C4-2B (cell line): ENCODE data around the gene COX6A1.
"Not testable (repeated sequence)": the region's sequence is repeated elsewhere in the genome, so short reads cannot be mapped to it uniquely, and the experiment has no call there.

Source experiments
- H3K27ac ChIP-seq: fragments of 450-650 bp; 2 replicates; pipeline ENCODE4 v1.5.1; 2017
- ZFX ChIP-seq: fragments of 450-650 bp; IDR thresholded peaks from 2 replicates; pipeline ENCODE4 v1.6.1; 2017
- TF ChIP-seq, protein P1 (sequence below): fragments of 450-650 bp; conservative IDR thresholded peaks from 2 replicates; pipeline ENCODE4 v1.5.1; 2017; ENCODE audit warnings: mild to moderate bottlenecking

The COX6A1 gene

DNA sequence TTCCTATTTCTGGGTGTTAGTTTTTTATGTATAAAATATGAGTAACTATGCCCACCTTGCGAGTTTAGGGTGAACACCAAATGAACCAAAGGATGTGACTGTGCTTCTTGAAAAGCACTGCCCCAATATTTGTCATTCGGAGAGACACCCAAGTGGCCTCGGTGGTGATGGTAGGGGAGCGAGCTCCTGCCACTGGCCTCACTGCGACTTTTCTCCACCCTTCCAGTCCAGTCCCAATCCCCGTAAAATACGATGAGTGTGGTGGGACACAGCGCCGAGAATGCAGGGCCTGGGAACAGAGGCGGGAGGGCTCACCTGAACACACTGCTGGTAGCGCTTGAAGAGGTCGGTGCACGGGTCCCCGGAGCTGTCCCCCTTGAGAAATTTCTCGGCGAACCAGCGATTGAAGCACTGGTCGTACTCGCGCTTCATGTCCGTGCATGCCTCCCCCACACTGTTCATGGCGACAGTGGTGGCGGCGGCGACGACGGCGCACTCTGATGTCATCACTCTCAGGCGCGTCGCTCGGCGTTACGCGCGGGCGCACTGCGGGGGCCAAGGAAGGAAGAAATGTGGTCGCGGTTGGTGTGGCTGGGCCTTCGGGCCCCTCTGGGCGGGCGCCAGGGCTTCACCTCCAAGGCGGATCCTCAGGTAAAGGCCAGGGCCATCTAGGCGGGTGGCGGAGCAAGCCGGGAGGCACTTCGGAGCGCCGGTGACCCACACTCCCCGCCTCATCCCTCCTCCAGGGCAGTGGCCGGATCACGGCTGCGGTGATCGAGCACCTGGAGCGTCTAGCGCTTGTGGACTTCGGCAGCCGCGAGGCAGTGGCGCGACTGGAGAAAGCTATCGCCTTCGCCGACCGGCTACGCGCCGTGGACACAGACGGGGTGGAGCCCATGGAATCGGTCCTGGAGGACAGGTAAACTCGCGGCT, 8.3 kb downstream of the COX6A1 start, which contains the start of the genes GATC and TRIAP1:
Gene GATC (plus strand): TSS at position 534 of the 933 bp plus-strand sequence. CDS start 37 bp downstream, at position 571.
Gene TRIAP1 (minus strand): TSS at position 474 of the 933 bp plus-strand sequence. CDS start 12 bp downstream, at position 462.
- peak within 1 kb of the TSS; percentile 79 for H3K27ac ChIP-seq
- TF ChIP-seq ZFX, result peak; percentile 70; the same call in 1 of the 2 replicates
- TF ChIP-seq, protein P1, sequence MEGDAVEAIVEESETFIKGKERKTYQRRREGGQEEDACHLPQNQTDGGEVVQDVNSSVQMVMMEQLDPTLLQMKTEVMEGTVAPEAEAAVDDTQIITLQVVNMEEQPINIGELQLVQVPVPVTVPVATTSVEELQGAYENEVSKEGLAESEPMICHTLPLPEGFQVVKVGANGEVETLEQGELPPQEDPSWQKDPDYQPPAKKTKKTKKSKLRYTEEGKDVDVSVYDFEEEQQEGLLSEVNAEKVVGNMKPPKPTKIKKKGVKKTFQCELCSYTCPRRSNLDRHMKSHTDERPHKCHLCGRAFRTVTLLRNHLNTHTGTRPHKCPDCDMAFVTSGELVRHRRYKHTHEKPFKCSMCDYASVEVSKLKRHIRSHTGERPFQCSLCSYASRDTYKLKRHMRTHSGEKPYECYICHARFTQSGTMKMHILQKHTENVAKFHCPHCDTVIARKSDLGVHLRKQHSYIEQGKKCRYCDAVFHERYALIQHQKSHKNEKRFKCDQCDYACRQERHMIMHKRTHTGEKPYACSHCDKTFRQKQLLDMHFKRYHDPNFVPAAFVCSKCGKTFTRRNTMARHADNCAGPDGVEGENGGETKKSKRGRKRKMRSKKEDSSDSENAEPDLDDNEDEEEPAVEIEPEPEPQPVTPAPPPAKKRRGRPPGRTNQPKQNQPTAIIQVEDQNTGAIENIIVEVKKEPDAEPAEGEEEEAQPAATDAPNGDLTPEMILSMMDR, result no peak

DNA sequence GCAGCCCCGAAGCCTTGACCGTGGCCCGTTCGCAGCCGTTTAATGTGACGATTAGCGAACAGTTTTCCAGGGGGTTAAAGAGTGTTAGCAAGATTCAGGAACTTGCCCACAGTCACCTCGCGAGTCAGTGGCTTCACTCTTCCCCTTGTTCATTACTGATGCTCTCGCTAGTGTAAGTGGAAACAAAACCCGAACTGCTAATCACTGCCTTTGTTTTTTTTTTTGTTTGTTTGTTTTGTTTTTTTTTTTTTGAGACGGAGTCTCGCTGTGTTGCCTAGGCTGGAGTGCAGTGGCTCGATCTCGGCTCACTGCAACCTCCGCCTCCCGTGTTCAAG, 8.9 kb downstream of the COX6A1 start:
- peak overlapping the region; percentile 79 for H3K27ac ChIP-seq

DNA sequence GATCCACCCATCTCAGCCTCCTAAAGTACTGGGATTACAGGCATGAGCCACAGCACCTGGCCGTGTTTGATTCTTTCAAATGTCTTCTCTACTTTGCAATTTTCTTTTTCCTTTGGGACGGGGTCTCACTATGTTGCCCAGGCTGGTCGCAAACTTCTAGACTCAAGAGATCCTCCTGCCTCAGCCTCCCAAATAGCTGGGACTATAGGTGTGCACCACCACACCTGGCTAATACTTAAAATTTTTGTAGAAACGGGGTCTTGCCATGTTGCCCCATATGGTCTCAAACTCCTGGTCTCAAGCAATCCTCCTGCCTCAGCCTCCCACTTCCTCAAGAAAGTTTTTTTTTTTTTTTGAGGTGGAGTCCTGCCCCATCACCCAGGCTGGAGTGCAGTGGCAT, 10.1 kb downstream of the COX6A1 start:
- no peak for TF ChIP-seq ZFX
- TF ChIP-seq, protein P1, result no peak

DNA sequence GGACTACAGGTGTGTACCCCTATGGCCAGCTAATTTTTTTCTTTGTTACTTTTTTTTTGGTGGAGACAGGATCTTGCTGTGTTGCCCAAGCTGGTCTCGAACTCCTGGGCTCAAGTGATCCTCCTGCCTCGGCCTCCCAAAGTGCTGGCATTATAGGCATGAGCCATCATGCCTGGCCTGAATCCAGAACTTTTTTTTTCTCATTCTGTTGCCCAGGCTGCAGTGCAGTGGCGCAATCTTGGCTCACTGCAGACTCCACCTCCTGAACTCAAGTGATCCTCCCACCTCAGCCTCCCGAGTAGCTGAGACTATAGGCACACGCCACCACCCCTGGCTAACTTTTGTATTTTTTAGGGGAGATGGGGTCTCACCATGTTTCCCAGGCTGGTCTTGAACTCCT, 14.6 kb downstream of the COX6A1 start:
- not testable (repeated sequence) for H3K27ac ChIP-seq

More for the DNA sequence above, 10.1 kb downstream of the COX6A1 start:
- no peak overlapping the region for H3K27ac ChIP-seq

DNA sequence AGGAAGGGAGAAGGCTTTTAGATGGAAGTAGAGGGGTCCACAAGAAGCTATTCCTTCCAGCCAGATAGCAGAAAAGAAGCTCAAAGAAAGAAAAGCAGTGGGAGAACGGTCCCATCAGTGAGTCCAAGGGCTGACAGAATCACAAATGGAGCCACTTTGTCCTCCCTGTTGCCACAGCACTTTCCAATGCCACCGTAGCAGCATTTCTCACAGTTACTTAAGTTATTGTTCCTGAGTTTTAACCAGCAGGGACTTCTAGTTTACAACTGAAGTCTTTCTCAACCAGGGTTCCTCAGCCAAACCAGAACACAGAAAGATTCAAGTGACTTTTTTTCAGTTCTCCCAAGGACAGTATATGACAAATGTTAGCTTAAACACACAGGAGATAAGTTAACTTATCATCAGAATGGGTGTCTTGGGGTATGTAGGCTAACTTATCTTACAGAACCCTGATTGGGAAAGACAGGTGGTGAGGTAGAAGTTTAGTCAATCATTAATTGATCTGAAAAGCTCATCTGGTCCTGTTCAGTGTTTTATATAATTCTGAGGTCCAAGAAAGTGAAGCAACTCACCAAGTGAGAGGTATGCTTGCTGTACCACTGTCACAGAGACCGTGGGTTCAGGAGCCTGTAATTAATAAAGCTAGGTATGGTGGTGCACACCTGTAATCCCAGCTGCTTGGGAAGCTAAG, 15.3 kb downstream of the COX6A1 start:
- H3K27ac ChIP-seq, result no peak overlapping the region
- no peak for TF ChIP-seq ZFX
- TF ChIP-seq, protein P1, result no peak

DNA sequence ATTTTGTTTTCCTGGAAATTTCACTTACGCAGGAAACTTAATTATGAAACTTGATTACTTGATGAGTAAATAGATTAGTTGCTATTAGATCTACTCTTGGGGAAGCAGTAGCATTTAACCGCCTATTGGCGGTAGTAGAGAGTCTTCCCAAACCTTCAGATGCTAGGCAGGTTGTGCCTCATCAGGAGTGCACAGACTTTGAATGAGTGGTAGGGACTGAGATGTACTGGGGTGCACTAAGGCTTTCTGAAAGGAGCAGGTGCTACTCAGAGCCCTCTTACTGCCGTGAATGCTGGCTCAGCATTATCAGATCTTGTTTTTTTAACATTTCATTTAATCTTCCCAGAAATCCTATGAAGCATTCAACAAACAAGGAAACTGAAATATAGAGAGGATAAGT, 16.1 kb downstream of the COX6A1 start:
- TF ChIP-seq, protein P1, result peak; percentile 84
- no peak for TF ChIP-seq ZFX
- no peak overlapping the region for H3K27ac ChIP-seq

DNA sequence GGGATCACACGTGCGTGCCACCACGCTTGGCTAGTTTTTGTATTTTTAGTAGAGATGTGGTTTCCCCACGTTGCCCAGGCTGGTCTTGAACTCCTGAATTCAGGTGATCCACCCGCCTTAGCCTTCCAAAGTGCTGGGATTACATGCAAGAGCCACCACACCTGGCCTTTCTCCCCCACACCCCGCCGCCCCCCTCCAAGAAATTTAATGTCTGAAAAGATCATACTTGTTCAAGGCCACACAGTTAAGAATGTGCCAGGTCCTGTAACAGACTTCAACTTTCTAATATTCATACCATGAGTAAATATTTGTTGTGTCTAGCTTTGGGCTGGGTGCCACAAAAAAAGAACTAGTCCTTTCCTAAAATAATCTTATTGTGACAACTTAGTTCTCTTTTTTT, 17.4 kb downstream of the COX6A1 start:
- TF ChIP-seq, protein P1, result no peak
- TF ChIP-seq ZFX, result no peak
- peak overlapping the region; percentile 12; the same call in 1 of the 2 replicates for H3K27ac ChIP-seq

DNA sequence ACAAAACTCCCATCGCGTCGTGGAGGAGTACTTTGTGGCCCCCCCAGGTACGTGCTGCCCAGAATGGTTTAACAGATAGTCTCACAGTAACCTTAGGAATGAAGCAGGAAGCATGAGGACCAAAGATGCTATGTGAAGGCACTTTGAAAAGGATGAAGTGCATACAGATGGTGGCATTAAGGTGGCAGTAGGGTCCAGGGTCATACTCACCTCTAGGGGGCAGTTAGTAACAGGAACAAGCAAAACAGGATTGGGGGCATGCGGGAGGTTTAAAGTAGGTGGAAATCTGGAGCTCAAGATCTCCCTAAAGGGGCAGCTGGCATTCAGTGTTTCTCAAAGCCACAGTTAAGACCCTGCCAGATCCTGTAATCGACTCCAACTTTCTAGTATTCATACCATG, 19.2 kb downstream of the COX6A1 start:
- no peak for TF ChIP-seq ZFX
- TF ChIP-seq, protein P1, result peak; percentile 35
- no peak overlapping the region for H3K27ac ChIP-seq
